Measurements from ENCODE around the gene MINK1.
"Not testable (repeated sequence)": the region's sequence is repeated elsewhere in the genome, so short reads cannot be mapped to it uniquely, and the experiment has no call there.

GRCh38 chr17:4869058-4869998, 36.2 kb downstream of the MINK1 start:
- TF ChIP-seq CTCF (conservative IDR thresholded peaks at IDR 0.05 in 1 of 2, IDR thresholded peaks at IDR 0.05 in 1 of 2; ENCODE audit: extremely low read depth in 1 of 2, insufficient read depth in 1 of 2, low read depth in 1 of 2, low read length in 2 of 2); EZH2 (IDR thresholded peaks at IDR 0.05; ENCODE audit: borderline replicate concordance, low read length): not testable (repeated sequence)

Measured in mammary epithelial cell (primary cell).